LNCaP clone FGC (cell line): ENCODE measurements around the gene DOCK8.
"Not testable (repeated sequence)": the region's sequence is repeated elsewhere in the genome, so short reads cannot be mapped to it uniquely, and the experiment has no call there.

Source experiments
- DNase-seq: peaks from one replicate; pipeline ENCODE4 v3.0.0-alpha.2; 2011; ENCODE audit warnings: low read depth
- H3K4me3 ChIP-seq: 2 replicates; pipeline ENCODE4 v1.5.1; 2011; ENCODE audit warnings: mild to moderate bottlenecking, low read depth, low read length, control low read depth
- CTCF ChIP-seq: IDR thresholded peaks from 2 replicates; pipeline ENCODE4 v1.5.1; 2012; ENCODE audit warnings: mild to moderate bottlenecking; ENCODE audit not compliant: control insufficient read depth, insufficient read depth; ENCODE audit errors: extremely low read depth

The DOCK8 gene

GRCh38 chr9:211557-211956, 3.1 kb upstream of the DOCK8 start:
- no peak overlapping the region for H3K4me3 ChIP-seq
- DNase-seq: no peak
- no peak for TF ChIP-seq CTCF

GRCh38 chr9:212297-212696, 2.4 kb upstream of the DOCK8 start:
- no peak overlapping the region for H3K4me3 ChIP-seq
- TF ChIP-seq CTCF: no peak
- no peak for DNase-seq

- H3K4me3 ChIP-seq, DNase-seq: not testable (repeated sequence)
Measured at GRCh38 chr9:213901-214300, 764 bp upstream of the DOCK8 start.

GRCh38 chr9:214351-214647, 366 bp upstream of the DOCK8 start:
- TF ChIP-seq CTCF: no peak
- no peak for DNase-seq
- no peak overlapping the region for H3K4me3 ChIP-seq

- TF ChIP-seq CTCF: no peak
- no peak overlapping the region for H3K4me3 ChIP-seq
Measured at GRCh38 chr9:215631-216155, 1.0 kb downstream of the DOCK8 start.

GRCh38 chr9:216866-217265, 2.2 kb downstream of the DOCK8 start:
- no peak for TF ChIP-seq CTCF
- DNase-seq: no peak

More at GRCh38 chr9:215631-216155, 1.0 kb downstream of the DOCK8 start:
- DNase-seq: no peak

GRCh38 chr9:217950-218349, 3.3 kb downstream of the DOCK8 start:
- TF ChIP-seq CTCF: no peak
- no peak for DNase-seq
- H3K4me3 ChIP-seq: no peak overlapping the region

More at GRCh38 chr9:216866-217265, 2.2 kb downstream of the DOCK8 start:
- no peak overlapping the region for H3K4me3 ChIP-seq

GRCh38 chr9:219036-219435, 4.4 kb downstream of the DOCK8 start:
- H3K4me3 ChIP-seq, DNase-seq: not testable (repeated sequence)
